Esophagus mucosa (tissue), 1 donor: ENCODE results near the gene TULP4. TPM values are rescaled to one million over a fixed set of nuclear protein-coding genes. Genes with fewer than 3 reads are reported as not detected.
"Not testable (repeated sequence)": the region's sequence is repeated elsewhere in the genome, so short reads cannot be mapped to it uniquely, and the experiment has no call there.

Experiments used
- ATAC-seq: fragments of 200-7000 bp; cut with Tn5 transposase; one replicate; pipeline ENCODE4 v1.9.1; 2020
- total RNA-seq: library from RNA; stranded (reverse); gene quantifications from one replicate; pipeline ENCODE4 v1.2.4, GENCODE V29; 2023
- donor health status: DM: yes; HTN: yes; CAD: no.

TULP4 gene
- total RNA-seq, 1 donor from 2014 or later, result 35.6 TPM

- no peak for ATAC-seq
Measured at GRCh38 chr6:158396136-158396535, 83.9 kb downstream of the TULP4 start.

- no peak for ATAC-seq
Measured at GRCh38 chr6:158397578-158397977, 85.3 kb downstream of the TULP4 start.

- peak; percentile 15 for ATAC-seq
Measured at GRCh38 chr6:158398252-158399024, 86.2 kb downstream of the TULP4 start.

- no peak for ATAC-seq
Measured at GRCh38 chr6:158399040-158399700, 86.9 kb downstream of the TULP4 start.

- ATAC-seq, result no peak
Measured at GRCh38 chr6:158402184-158402583, 89.9 kb downstream of the TULP4 start.

GRCh38 chr6:158405321-158405831 is 93.1 kb downstream of the TULP4 start:
- not testable (repeated sequence) for ATAC-seq

- ATAC-seq, result no peak
Measured at GRCh38 chr6:158405933-158406332, 93.7 kb downstream of the TULP4 start.

- no peak for ATAC-seq
Measured at GRCh38 chr6:158406736-158407135, 94.5 kb downstream of the TULP4 start.

GRCh38 chr6:158408013-158408412 is 95.7 kb downstream of the TULP4 start:
- no peak for ATAC-seq

GRCh38 chr6:158408552-158409130 is 96.4 kb downstream of the TULP4 start:
- ATAC-seq, result no peak

GRCh38 chr6:158409451-158409850 is 97.2 kb downstream of the TULP4 start:
- no peak for ATAC-seq

- no peak for ATAC-seq
Measured at GRCh38 chr6:158410784-158411183, 98.5 kb downstream of the TULP4 start.

GRCh38 chr6:158411998-158412397 is 99.7 kb downstream of the TULP4 start:
- ATAC-seq, result peak; percentile 92

- no peak for ATAC-seq
Measured at GRCh38 chr6:158413028-158413427, 100.8 kb downstream of the TULP4 start.

GRCh38 chr6:158413814-158414565 is 101.7 kb downstream of the TULP4 start:
- ATAC-seq, result no peak

- ATAC-seq, result no peak
Measured at GRCh38 chr6:158414851-158415262, 102.6 kb downstream of the TULP4 start.

GRCh38 chr6:158415666-158416065 is 103.4 kb downstream of the TULP4 start:
- no peak for ATAC-seq

GRCh38 chr6:158416883-158417759 is 104.9 kb downstream of the TULP4 start:
- peak; percentile 43 for ATAC-seq

- peak; percentile 43 for ATAC-seq
Measured at GRCh38 chr6:158417760-158418098, 105.5 kb downstream of the TULP4 start.

GRCh38 chr6:158418501-158418900 is 106.2 kb downstream of the TULP4 start:
- ATAC-seq, result no peak

GRCh38 chr6:158419339-158419909 is 107.2 kb downstream of the TULP4 start:
- no peak for ATAC-seq
